ENCODE results near the gene C1orf226. TPM values are rescaled to one million over a fixed set of nuclear protein-coding genes. Genes with fewer than 3 reads are reported as not detected.
"Not testable (repeated sequence)": the region's sequence is repeated elsewhere in the genome, so short reads cannot be mapped to it uniquely, and the experiment has no call there.

C1orf226 gene
- total RNA-seq, 1 experiment from 2014 or later: 3.1 TPM

- no peak within 1 kb of the TSS for H3K27ac Mint-ChIP-seq (ENCODE audit: low read depth, unreplicated experiment)
- H3K36me3 Mint-ChIP-seq (ENCODE audit: insufficient read depth, unreplicated experiment): no peaks in the 10 kb centered on the region
- H3K27me3 Mint-ChIP-seq (ENCODE audit: insufficient read depth, unreplicated experiment): no peaks in the 10 kb centered on the region
- POLR2A ChIA-PET: no interaction called here
- H3K9me3 Mint-ChIP-seq (ENCODE audit: unreplicated experiment): peaks cover 12% of the 10 kb centered on the region
- H3K4me1 Mint-ChIP-seq (ENCODE audit: insufficient read depth, unreplicated experiment): peaks cover 13% of the 10 kb centered on the region
- CTCF ChIA-PET: interaction anchor here (0.6 to 0.9 kb wide), 3 partner anchors 64 to 359 kb away, joined by 3 read pairs; no protein-coding TSS in a partner anchor
- H3K4me3 Mint-ChIP-seq (ENCODE audit: unreplicated experiment): no peak within 1 kb of the TSS
- no TSS peak for BruUV-seq (replicated peaks)
- TF ChIP-seq, protein P1, sequence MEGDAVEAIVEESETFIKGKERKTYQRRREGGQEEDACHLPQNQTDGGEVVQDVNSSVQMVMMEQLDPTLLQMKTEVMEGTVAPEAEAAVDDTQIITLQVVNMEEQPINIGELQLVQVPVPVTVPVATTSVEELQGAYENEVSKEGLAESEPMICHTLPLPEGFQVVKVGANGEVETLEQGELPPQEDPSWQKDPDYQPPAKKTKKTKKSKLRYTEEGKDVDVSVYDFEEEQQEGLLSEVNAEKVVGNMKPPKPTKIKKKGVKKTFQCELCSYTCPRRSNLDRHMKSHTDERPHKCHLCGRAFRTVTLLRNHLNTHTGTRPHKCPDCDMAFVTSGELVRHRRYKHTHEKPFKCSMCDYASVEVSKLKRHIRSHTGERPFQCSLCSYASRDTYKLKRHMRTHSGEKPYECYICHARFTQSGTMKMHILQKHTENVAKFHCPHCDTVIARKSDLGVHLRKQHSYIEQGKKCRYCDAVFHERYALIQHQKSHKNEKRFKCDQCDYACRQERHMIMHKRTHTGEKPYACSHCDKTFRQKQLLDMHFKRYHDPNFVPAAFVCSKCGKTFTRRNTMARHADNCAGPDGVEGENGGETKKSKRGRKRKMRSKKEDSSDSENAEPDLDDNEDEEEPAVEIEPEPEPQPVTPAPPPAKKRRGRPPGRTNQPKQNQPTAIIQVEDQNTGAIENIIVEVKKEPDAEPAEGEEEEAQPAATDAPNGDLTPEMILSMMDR (IDR thresholded peaks at IDR 0.05; ENCODE audit: unreplicated experiment): no peak
- intact Hi-C loops (cut with micrococcal nuclease): no loop called here
- peak; percentile 26 for DNase-seq (ENCODE audit: unreplicated experiment)
Observed at GRCh38 chr1:162412002-162412401, 30.5 kb downstream of the C1orf226 start, which contains the start of gene SH2D1B. SH2D1B (minus strand) TSS chr1:162412136; CDS start chr1:162412016, 120 bp downstream.

DNA sequence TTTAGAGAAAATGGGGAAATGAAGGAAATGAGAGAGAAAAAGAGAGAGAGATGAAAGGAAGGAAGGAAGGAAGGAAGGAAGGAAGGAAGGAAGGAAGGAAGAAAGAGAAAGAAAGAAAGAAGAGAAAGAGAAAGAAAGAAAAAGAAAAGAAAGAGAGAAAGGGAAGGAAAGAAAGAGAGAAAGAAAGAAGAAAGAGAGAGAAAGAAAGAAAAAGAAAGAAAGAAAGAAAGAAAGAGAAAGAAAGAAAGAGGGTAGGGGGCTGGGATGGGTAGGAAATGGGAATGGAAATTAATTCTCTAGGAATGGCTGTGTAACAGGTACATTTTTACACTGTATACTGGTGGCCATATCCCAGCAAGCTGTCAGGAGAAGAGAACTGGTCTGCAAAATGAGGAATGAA is 34.7 kb downstream of the C1orf226 start:
- H3K4me3 Mint-ChIP-seq (ENCODE audit: unreplicated experiment): no peak overlapping the region
- no peaks in the 10 kb centered on the region for H3K27me3 Mint-ChIP-seq (ENCODE audit: insufficient read depth, unreplicated experiment)
- peaks cover 22% of the 10 kb centered on the region for H3K4me1 Mint-ChIP-seq (ENCODE audit: insufficient read depth, unreplicated experiment)
- H3K36me3 Mint-ChIP-seq (ENCODE audit: insufficient read depth, unreplicated experiment): no peaks in the 10 kb centered on the region
- intact Hi-C loops (cut with micrococcal nuclease): no loop called here
- no TSS peak for BruUV-seq (replicated peaks)
- no peak overlapping the region for H3K27ac Mint-ChIP-seq (ENCODE audit: low read depth, unreplicated experiment)
- POLR2A ChIA-PET: no interaction called here
- CTCF ChIA-PET: no interaction called here
- peaks cover 12% of the 10 kb centered on the region for H3K9me3 Mint-ChIP-seq (ENCODE audit: unreplicated experiment)
- TF ChIP-seq, protein P1 (IDR thresholded peaks at IDR 0.05; ENCODE audit: unreplicated experiment): no peak
- DNase-seq (ENCODE audit: unreplicated experiment): no peak

- no peak overlapping the region for H3K4me3 Mint-ChIP-seq (ENCODE audit: unreplicated experiment)
- TF ChIP-seq, protein P1 (IDR thresholded peaks at IDR 0.05; ENCODE audit: unreplicated experiment): no peak
- no peaks in the 10 kb centered on the region for H3K27me3 Mint-ChIP-seq (ENCODE audit: insufficient read depth, unreplicated experiment)
- H3K27ac Mint-ChIP-seq (ENCODE audit: low read depth, unreplicated experiment): no peak overlapping the region
- no TSS peak for BruUV-seq (replicated peaks)
- H3K9me3 Mint-ChIP-seq (ENCODE audit: unreplicated experiment): peaks cover 12% of the 10 kb centered on the region
- intact Hi-C loops (cut with micrococcal nuclease): no loop called here
- peaks cover 16% of the 10 kb centered on the region for H3K4me1 Mint-ChIP-seq (ENCODE audit: insufficient read depth, unreplicated experiment)
- DNase-seq (ENCODE audit: unreplicated experiment): no peak
- ChIA-PET POLR2A (no interaction called here), CTCF (no interaction called here)
- H3K36me3 Mint-ChIP-seq (ENCODE audit: insufficient read depth, unreplicated experiment): no peaks in the 10 kb centered on the region
Observed at GRCh38 chr1:162416909-162417308, 35.4 kb downstream of the C1orf226 start.

GRCh38 chr1:162417650-162418049 is 36.1 kb downstream of the C1orf226 start:
- Mint-ChIP-seq H3K27me3 (ENCODE audit: insufficient read depth, unreplicated experiment) (no peaks in the 10 kb centered on the region), H3K4me3 (ENCODE audit: unreplicated experiment) (no peak overlapping the region), H3K4me1 (ENCODE audit: insufficient read depth, unreplicated experiment) (peaks cover 12% of the 10 kb centered on the region), H3K27ac (ENCODE audit: low read depth, unreplicated experiment) (no peak overlapping the region), H3K36me3 (ENCODE audit: insufficient read depth, unreplicated experiment) (no peaks in the 10 kb centered on the region), H3K9me3 (ENCODE audit: unreplicated experiment) (peaks cover 12% of the 10 kb centered on the region)
- BruUV-seq (replicated peaks): no TSS peak
- no peak for DNase-seq (ENCODE audit: unreplicated experiment)
- intact Hi-C loops (cut with micrococcal nuclease): no loop called here
- TF ChIP-seq, protein P1 (IDR thresholded peaks at IDR 0.05; ENCODE audit: unreplicated experiment): no peak
- CTCF ChIA-PET: interaction anchor here (1.2 kb wide), 1 partner anchor 361 kb away, joined by 4 read pairs; no protein-coding TSS in a partner anchor
- POLR2A ChIA-PET: no interaction called here

DNA sequence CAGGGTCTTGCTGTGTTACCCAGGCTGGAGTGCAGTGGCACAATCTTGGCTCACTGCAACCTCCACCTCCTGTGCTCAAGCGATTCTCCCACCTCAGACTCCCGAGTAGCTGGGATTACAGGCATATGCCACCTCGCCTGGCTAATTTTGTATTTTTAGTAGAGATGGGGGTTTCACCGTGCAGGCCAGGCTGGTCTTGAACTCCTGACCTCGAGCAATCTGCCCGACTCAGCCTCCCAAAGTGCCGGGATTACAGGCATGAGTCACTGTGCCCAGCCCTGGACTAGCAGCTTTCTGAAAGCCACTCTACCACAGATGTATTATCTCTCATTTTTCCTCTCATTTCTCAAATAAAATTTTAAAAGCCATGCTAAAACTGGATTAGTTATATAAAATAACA is 37.1 kb downstream of the C1orf226 start:
- POLR2A ChIA-PET: interaction anchor here (0.6 kb wide), 1 partner anchor 12 kb away, joined by 3 read pairs; no protein-coding TSS in a partner anchor
- BruUV-seq (replicated peaks); H3K36me3 Mint-ChIP-seq (ENCODE audit: insufficient read depth, unreplicated experiment); H3K4me3 Mint-ChIP-seq (ENCODE audit: unreplicated experiment); H3K27ac Mint-ChIP-seq (ENCODE audit: low read depth, unreplicated experiment); H3K4me1 Mint-ChIP-seq (ENCODE audit: insufficient read depth, unreplicated experiment); intact Hi-C loops (cut with micrococcal nuclease); DNase-seq (ENCODE audit: unreplicated experiment); H3K27me3 Mint-ChIP-seq (ENCODE audit: insufficient read depth, unreplicated experiment): not testable (repeated sequence)
- peaks cover 12% of the 10 kb centered on the region for H3K9me3 Mint-ChIP-seq (ENCODE audit: unreplicated experiment)
- CTCF ChIA-PET: interaction anchor here (0.6 to 1.4 kb wide), 6 partner anchors 8 to 362 kb away, joined by 3 to 8 read pairs (median 4); no protein-coding TSS in a partner anchor

DNA sequence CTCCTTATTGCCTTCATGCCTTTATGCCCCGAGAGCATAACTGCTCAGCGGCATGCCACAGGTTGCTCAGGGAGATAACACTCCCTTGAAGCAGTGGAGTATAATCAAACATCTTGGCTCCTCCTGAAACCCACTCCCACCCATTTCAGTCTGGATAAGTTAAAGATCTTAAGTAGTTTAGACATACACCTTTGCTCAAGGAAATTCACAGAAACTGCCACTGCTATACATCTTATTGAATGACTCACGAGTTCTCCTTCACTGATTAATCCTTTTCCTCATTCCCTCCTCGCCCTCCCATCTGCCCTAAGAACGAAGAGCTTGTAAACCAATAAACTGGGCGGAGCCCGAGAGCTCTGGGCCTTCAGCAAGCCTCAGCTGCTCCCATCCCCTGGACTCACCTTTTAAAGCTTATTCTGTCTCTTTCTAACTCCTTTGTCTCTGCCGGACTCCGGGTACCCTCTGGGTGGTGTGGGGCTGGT is 38.0 kb downstream of the C1orf226 start:
- H3K4me1 Mint-ChIP-seq (ENCODE audit: insufficient read depth, unreplicated experiment); H3K27ac Mint-ChIP-seq (ENCODE audit: low read depth, unreplicated experiment); BruUV-seq (replicated peaks); H3K36me3 Mint-ChIP-seq (ENCODE audit: insufficient read depth, unreplicated experiment); DNase-seq (ENCODE audit: unreplicated experiment); POLR2A ChIA-PET; intact Hi-C loops (cut with micrococcal nuclease); H3K4me3 Mint-ChIP-seq (ENCODE audit: unreplicated experiment); H3K27me3 Mint-ChIP-seq (ENCODE audit: insufficient read depth, unreplicated experiment): not testable (repeated sequence)
- CTCF ChIA-PET: interaction anchor here (0.6 to 1.4 kb wide), 5 partner anchors 9 to 386 kb away, joined by 3 to 7 read pairs (median 3); no protein-coding TSS in a partner anchor
- H3K9me3 Mint-ChIP-seq (ENCODE audit: unreplicated experiment): peaks cover 12% of the 10 kb centered on the region
